CD4-positive, alpha-beta T cell treated with Interleukin-21 for 1 hour (primary cell): ENCODE measurements around the gene UAP1L1.

Experiments
- DNase-seq: peaks from one replicate; pipeline ENCODE4 v3.0.0-alpha.2; 2020

UAP1L1 gene

GRCh38 chr9:137077758-137078693 is 709 bp downstream of the UAP1L1 start:
- peak; percentile 55 for DNase-seq

GRCh38 chr9:137078701-137079400 is 1.5 kb downstream of the UAP1L1 start:
- no peak for DNase-seq

- DNase-seq = no peak
Observed at GRCh38 chr9:137079401-137079787, 2.1 kb downstream of the UAP1L1 start.

- DNase-seq = no peak
Observed at GRCh38 chr9:137080260-137081122, 3.2 kb downstream of the UAP1L1 start.

GRCh38 chr9:137082222-137082924 is 5.1 kb downstream of the UAP1L1 start:
- no peak for DNase-seq

- no peak for DNase-seq
Observed at GRCh38 chr9:137082925-137083290, 5.6 kb downstream of the UAP1L1 start.

GRCh38 chr9:137083394-137084004 is 6.2 kb downstream of the UAP1L1 start:
- DNase-seq = no peak

GRCh38 chr9:137084526-137084925 is 7.2 kb downstream of the UAP1L1 start:
- DNase-seq = no peak

GRCh38 chr9:137085920-137086530 is 8.7 kb downstream of the UAP1L1 start:
- peak; percentile 27 for DNase-seq

GRCh38 chr9:137086531-137087408 is 9.5 kb downstream of the UAP1L1 start, which contains the start of gene MAN1B1:
Gene MAN1B1 (plus strand): TSS chr9:137086985. CDS start chr9:137087000, 15 bp downstream.
- peak; percentile 99 for DNase-seq

GRCh38 chr9:137087409-137087925 is 10.2 kb downstream of the UAP1L1 start:
- DNase-seq = peak; percentile 21

- DNase-seq = no peak
Observed at GRCh38 chr9:137088121-137088520, 10.8 kb downstream of the UAP1L1 start.

- DNase-seq = no peak
Observed at GRCh38 chr9:137089232-137089947, 12.1 kb downstream of the UAP1L1 start.

- DNase-seq = peak; percentile 87
Observed at GRCh38 chr9:137095664-137096517, 18.6 kb downstream of the UAP1L1 start.

- DNase-seq = no peak
Observed at GRCh38 chr9:137096785-137097546, 19.6 kb downstream of the UAP1L1 start.

- DNase-seq = no peak
Observed at GRCh38 chr9:137097761-137098462, 20.6 kb downstream of the UAP1L1 start.

- DNase-seq = no peak
Observed at GRCh38 chr9:137099231-137099630, 21.9 kb downstream of the UAP1L1 start.
